Hematopoietic multipotent progenitor cell treated with erythropoietin and hydrocortisone succinate and interleukin-3 and kit ligand, for 15 days (in vitro differentiated cells): Measurements from ENCODE around the gene IL12A.

Experiments used
- DNase-seq: peaks from one replicate; pipeline ENCODE4 v3.0.0-alpha.2; 2015; ENCODE audit warnings: low spot score

The IL12A gene

GRCh38 chr3:159989973-159990846 is 1.6 kb downstream of the IL12A start:
- no peak for DNase-seq

- DNase-seq, result no peak
These were observed 3.0 kb downstream of the IL12A start for GRCh38 chr3:159991591-159991990.

- no peak for DNase-seq
These were observed 4.0 kb downstream of the IL12A start for GRCh38 chr3:159992589-159992988.

- DNase-seq, result no peak
These were observed 5.5 kb downstream of the IL12A start for GRCh38 chr3:159994182-159994581.

GRCh38 chr3:159995091-159995490 is 6.5 kb downstream of the IL12A start:
- no peak for DNase-seq

- no peak for DNase-seq
These were observed 7.4 kb downstream of the IL12A start for GRCh38 chr3:159996018-159996417.

- DNase-seq, result no peak
These were observed 8.3 kb downstream of the IL12A start for GRCh38 chr3:159996959-159997358.

GRCh38 chr3:160001148-160001760 is 12.6 kb downstream of the IL12A start:
- DNase-seq, result no peak

- no peak for DNase-seq
These were observed 13.4 kb downstream of the IL12A start for GRCh38 chr3:160001850-160002623.

- no peak for DNase-seq
These were observed 15.0 kb downstream of the IL12A start for GRCh38 chr3:160003520-160004128.

- no peak for DNase-seq
These were observed 16.4 kb downstream of the IL12A start for GRCh38 chr3:160005004-160005403.

- no peak for DNase-seq
These were observed 17.9 kb downstream of the IL12A start for GRCh38 chr3:160006282-160007163.

- no peak for DNase-seq
These were observed 20.3 kb downstream of the IL12A start for GRCh38 chr3:160008961-160009360.

GRCh38 chr3:160009525-160009924 is 20.9 kb downstream of the IL12A start:
- no peak for DNase-seq

GRCh38 chr3:160010578-160010977 is 21.9 kb downstream of the IL12A start:
- DNase-seq, result no peak

GRCh38 chr3:160012108-160012507 is 23.5 kb downstream of the IL12A start:
- no peak for DNase-seq

- no peak for DNase-seq
These were observed 28.3 kb downstream of the IL12A start for GRCh38 chr3:160016972-160017371.

- DNase-seq, result no peak
These were observed 30.3 kb downstream of the IL12A start for GRCh38 chr3:160018959-160019358.

GRCh38 chr3:160020057-160020711 is 31.5 kb downstream of the IL12A start:
- DNase-seq, result no peak

GRCh38 chr3:160022068-160022467 is 33.4 kb downstream of the IL12A start:
- DNase-seq, result no peak

- no peak for DNase-seq
These were observed 34.8 kb downstream of the IL12A start for GRCh38 chr3:160023476-160023875.
